ENCODE results near the gene IKZF3.
"Not testable (repeated sequence)": the region's sequence is repeated elsewhere in the genome, so short reads cannot be mapped to it uniquely, and the experiment has no call there.

Gene IKZF3

DNA sequence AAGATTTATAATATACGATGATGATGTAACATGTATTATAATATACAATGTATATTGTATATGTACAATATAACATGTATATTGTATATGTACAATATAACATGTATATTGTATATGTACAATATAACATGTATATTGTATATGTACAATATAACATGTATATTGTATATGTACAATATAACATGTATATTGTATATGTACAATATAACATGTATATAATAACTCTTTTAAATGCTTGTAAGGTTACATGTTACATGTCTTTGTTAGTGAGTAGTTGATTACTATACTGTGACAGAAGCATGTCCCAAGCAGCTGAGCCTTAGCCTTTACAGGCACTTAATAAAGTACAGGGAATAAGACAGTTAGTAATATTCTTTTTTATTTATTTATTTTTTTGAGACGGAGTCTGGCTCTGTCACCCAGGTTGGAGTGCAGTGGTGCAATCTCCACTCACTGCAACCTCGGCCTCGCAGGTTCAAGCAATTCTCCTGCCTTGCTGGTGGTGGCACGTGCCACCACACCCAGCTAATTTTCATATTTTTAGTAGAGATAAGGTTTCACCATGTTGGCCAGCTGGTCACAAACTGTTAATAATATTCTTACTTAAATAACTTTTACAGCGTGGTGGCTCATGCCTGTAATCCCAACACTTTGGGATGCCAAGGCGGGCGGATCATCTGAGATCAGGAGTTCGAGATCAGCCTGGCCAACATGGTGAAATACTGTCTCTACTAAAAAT lies 8.0 kb downstream of the IKZF3 start:
- DNase-seq (ENCODE audit: low read depth): not testable (repeated sequence)

DNA sequence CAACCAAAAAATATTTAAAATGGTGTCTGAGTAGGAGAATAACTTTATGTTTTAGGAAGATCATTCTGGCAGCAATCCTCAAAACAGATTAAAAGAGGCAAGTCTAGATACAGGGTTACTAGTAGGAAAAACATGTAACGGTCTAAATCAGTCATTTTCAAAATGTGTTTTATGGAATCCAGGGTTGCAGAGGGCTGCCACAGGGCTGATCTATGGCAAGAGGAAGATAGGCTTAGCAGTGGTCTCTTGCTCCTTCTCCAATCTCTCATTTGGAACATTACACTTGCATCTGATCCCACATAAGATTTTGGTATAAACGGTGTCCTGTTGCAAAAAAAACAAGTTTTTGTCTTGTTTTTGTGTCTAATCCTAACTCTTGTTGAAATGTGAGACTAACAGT lies 9.2 kb downstream of the IKZF3 start:
- DNase-seq (ENCODE audit: low read depth): no peak

DNA sequence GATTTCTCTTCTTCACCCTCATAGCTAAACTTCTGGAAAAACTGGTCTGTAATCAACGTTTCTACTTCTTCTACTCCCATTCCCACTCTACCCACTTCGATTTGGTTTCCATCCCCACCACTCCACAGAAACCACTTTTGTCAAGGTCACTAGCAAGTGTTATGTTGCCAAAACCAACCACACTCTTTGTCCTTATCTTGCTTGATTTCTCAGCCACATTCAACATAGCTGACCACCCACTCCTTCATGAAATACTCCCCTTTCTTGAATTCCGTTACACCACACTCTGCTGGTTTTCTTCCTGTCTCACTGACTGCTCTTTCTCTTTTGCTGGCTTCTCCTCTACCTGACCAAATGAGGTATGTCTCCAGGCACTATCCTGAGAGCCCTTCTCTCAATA lies 11.9 kb downstream of the IKZF3 start:
- DNase-seq (ENCODE audit: low read depth): no peak

DNA sequence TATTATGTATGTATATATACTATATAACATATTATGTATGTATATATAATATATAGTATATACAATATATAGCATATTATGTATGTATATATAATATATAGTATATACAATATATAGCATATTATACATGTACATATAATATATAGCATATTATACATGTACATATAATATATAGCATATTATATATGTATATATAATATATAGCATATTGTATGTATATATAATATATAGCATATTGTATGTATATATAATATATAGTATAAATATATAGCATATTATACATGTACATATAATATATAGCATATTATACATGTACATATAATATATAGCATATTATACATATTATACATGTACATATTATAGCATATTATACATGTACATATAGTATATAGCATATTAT lies 13.9 kb downstream of the IKZF3 start:
- not testable (repeated sequence) for DNase-seq (ENCODE audit: low read depth)

DNA sequence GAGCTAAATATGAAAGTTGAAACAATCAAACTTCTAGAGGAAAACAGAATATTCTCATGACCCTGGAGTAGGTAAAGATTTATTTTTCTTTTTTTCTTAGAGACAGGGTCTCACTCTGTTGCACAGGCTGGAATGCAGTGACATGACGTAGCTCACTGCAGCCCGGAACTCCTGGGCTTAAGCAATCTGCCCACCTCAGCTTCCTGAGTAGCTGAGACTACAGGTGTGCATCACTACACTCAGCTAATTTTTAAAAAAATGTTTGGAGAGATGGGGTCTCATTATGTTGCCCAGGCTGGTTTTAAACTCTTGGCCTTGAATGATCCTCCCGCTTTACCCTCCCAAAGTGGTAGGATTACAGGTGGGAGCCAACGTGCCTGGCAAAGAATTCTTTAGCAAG lies 15.5 kb downstream of the IKZF3 start:
- DNase-seq (ENCODE audit: low read depth): no peak

DNA sequence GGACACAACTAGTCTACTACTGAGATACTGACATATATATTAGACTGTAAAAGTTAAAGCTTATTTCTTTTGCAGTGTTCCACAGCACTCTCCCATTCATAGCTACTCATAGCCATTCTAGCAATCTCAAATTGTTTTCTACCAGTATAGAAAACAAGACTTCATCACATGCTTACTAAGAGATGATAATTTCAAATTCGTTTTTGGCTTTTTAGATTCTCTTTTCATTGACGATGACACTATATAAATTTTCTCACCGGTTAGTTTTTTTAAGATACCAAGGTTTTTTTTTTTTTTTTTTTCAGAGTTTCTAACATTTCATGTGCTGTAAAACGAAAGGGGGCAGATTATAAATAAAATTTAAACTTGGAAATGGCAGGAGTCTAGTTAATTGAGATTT lies 17.9 kb downstream of the IKZF3 start:
- no peak for DNase-seq (ENCODE audit: low read depth)

DNA sequence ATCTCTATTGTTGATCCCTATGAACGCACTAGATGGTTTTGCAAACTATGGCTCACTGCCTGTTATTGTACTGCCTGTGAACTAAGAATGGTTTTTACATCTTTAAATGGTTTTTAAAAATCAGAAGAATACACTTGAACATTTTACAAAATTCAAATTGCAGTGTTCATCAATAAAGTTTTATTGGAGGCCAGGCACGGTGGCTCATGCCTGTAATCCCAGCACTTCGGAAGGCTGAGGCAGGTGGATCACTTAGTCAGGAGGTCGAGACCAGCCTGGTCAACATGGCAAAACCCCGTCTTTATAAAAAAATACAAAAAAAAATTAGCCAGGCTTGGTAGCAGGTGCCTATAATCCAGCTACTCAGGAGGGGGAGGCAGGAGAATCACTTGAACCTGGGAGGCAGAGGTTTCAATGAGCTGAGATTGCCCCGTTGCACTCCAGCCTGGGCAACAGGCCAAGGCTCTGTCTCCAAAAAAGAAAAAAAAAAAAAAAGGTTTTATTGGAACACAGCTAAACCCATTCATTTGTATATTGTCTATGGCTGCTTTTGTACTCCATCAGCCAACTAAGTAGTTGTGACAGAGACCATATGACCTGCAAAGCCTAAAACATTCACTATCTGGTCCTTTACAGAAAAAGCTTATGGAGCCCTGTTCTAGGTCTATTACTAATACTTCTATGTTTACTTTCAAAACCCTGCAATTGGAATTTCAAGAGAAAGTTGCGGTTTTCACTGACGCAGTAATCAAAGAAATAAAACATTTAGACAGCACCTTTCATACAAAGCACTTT lies 18.9 kb downstream of the IKZF3 start:
- no peak for DNase-seq (ENCODE audit: low read depth)

DNA sequence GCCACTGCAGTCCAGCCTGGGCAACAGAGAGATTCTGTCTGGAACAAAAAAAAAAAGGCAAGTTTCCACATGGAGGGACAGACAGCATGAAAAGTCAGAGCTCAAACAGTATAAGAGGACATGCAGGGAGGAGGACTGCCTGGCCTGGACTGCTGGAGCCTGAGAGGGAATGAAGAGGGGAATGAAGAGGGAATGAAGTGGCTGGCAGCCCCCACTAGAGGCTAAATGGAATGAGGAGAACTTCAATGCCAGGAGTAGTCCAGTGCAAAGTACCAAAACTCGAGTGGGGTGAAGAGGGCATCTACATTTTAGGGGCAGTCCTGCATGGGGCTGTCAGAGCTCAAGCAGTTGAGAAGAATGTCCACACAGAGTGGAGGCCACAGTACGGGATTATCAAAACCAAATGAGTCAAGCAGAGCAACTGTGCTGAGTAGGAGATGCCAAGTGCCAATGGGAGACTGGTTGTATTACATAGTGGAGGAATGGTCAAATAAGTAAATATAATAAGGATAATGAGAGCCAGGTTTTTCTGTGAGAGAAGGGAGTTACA lies 22.9 kb downstream of the IKZF3 start:
- DNase-seq (ENCODE audit: low read depth): no peak

DNA sequence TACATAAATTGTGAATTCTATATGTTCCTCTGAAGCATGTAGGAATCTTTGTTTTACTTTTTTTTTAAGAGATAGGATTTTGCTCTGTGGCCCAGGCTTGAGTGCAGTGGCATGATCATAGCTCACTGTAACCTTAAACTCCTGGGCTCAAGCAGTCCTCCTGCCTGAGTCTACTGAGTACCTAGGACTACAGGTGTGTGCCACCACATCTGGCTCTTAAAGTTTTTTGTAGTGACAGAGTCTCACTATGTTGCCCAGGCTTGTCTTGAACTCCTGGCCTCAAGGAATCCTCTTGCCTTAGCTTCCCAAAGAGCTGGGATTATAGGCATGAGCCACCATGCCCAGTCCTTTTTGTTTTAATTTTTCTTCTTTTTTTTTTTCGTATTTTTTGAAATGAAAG lies 25.3 kb downstream of the IKZF3 start:
- DNase-seq (ENCODE audit: low read depth): no peak

DNA sequence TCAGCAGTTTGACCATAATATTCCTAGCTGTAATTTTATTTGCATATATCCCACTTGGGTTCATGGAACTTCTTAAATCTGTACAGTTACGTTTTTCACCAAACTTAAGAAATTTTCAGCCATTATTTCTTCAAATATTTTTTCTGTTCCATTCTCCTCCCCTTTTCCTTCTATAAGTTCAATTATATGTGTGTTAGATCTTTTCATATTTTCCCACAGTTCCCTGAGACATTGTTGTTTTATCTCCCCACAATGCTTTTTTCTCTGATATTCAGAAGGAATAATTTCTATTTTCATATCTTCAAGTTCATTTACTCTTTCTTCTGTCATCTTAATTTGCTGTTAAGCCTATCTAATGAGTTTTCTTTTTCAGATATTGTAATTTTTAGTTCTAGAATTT lies 26.1 kb downstream of the IKZF3 start:
- DNase-seq (ENCODE audit: low read depth): no peak

DNA sequence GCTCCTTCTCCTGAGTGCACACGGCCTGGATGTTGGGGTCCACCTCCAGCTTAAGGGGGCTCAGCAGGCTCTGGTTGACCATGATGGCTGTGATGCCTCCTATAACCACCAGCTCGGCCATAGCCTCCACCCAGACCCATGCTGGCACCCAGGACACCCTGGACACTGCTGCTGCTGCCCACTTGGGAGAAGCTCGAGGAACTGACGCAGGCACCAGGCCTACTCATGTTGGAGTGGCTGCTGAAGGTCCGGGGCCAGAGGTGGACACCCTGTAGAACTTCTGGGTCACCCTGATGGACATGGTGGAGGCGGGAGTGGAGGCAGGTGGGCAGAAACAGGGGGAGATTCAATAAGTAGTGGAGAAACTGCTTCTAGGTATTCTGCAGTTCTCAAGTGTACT lies 28.0 kb downstream of the IKZF3 start:
- no peak for DNase-seq (ENCODE audit: low read depth)

DNA sequence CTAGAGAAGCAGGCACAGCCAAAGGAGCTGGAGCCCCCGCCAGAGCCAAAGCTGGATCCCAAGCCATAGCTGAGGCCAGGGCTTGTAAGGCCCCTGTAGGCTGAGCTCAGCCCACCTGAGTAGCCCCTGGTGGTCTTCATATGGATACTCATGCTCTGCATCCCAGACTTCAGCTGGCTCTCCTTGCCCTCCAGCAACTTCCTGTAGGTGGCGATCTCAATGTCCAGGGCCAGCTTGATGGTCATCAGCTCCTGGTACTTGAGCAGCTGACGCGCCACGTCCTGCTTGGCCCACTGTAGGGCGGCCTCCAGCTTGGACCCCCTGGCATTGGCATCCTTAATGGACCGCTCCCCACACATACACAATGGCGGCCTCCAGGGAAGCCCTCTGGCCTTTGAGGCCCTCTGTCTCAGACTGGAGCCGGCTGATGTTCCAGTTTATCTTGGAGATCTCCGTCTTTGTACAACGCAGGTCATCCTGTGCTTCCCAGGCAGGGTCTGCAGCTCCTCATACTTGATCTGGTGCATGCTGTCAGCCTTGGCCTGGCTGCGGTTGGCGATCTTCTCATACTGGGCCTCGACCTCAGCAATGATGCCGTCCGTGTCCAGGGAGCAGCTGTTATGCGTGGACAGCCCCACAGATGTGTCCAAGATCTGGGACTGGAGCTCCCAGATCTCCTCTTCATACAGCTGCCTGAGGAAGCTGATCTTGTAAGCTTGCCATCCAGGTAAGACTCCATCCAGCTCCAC lies 28.9 kb downstream of the IKZF3 start:
- DNase-seq (ENCODE audit: low read depth): no peak

DNA sequence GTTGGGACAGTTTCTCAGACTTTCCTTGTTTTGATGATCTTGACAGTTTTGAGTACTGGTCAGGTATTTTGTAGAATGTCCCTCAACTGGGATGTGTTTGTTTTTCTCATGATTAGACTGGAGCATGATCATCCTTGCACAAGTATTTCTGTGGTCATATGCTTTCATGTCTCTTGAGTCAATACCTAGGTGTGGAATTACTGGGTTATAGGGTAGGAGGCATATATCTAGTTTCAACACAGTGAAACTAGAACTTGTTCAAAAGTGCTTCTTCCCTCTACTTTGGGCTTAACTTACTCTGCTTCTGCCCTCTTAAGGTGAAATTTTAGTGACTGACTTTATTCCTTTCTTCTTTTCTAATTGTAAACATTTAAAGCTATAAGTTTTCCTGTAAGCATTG lies 30.1 kb downstream of the IKZF3 start:
- no peak for DNase-seq (ENCODE audit: low read depth)

DNA sequence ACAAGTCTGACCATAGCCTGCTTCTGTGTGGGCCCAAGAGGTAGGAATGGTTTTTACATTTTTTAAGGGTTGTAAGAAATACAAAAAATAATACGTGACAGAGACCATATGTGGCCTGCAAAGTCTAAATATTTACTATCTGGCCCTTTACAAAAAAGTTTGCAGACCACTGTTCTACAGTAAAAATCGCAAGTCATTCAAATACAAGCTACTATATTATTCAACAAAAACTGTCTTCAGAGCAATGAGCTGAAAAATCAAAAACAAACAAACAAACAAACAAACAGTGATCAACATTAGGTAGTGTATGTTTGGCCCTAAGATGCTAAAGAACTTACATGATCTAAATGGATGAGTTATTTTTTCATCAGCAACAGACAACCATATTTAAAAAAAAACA lies 32.5 kb downstream of the IKZF3 start:
- DNase-seq (ENCODE audit: low read depth): no peak

DNA sequence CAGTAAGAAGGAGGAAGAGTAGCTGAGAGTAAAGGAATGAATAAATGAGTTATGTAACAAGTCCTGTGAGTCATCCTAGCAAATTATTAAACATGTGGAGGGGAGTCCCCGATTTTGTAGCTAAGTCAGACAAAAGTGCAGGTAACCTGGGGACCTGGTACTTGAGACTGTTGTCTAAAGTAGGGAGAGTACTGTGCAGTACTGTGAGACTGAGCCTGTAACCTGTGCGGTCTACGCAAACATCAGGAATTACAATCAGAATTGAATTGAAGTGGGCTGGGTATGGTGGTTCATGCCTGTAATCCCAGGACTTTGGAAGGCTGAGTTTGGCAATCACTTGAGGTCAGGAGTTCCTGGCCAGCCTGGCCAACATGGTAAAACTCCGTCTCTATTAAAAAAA lies 35.7 kb downstream of the IKZF3 start:
- DNase-seq (ENCODE audit: low read depth): no peak

DNA sequence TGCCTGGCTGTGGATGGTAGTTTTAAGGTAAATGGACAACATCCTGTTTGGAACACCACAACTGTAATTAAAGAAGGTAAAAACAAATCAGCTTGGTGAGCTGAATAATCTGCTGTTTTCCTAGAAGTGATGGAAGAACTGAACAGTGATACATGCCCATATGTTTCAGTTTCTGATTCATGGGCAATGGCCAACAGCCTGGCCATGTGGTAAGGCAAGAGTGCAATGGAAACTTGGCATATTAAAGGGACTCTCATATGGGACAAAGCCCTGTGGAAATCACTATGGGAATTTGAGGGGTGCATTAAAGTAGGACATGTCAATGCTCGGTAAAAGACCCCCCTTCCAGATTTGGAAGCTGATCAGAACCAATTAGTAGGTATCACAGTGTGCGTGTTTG lies 37.8 kb downstream of the IKZF3 start:
- no peak for DNase-seq (ENCODE audit: low read depth)

DNA sequence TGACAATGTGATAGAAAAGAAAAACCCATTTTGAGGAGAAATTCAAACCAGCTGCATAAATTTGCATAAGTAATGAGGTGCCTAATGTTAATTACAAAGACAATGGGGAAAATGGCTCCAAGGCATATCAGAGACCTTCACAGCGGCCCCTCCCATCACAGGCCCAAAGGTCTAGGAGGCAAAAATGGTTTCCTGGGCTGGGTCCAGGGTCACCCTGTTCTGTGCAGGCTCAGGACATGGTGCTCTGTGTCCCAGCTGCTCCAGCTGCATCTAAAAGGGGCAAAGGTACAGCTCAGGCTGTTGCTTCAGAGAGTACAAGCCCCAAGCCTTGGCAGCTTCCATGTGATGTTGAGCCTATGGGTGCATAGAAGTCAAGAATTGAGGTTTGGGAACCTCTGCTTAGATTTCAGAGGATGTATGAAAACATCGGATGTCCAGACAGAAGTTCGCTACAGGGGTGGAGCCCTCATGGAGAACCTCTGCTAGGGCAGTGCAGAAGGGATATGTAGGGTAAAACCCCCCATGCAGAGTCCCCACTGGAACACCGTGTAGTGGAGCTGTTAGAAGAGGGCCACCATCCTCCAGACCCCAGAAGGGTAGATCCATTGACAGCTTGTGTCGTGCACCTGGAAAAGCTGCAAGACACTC lies 40.6 kb downstream of the IKZF3 start:
- no peak for DNase-seq (ENCODE audit: low read depth)

DNA sequence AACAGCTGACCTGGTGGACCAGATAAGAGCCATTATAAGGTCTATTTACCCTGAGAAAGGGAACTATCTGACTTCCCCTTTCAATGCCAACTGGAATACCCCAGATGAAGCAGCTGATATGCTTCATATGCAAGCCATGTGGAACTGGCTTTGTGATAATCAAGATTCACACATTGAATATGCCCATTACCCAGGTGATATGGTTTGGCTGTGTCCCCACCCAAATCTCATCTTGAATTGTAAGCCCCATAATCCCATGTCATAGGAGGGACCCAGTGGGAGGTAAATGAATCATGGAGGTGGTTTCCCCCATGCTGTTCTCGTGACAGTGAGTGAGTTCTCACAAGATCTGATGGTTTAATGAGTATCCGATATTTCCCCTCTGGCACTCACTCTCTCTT lies 42.1 kb downstream of the IKZF3 start:
- DNase-seq (ENCODE audit: low read depth): no peak

DNA sequence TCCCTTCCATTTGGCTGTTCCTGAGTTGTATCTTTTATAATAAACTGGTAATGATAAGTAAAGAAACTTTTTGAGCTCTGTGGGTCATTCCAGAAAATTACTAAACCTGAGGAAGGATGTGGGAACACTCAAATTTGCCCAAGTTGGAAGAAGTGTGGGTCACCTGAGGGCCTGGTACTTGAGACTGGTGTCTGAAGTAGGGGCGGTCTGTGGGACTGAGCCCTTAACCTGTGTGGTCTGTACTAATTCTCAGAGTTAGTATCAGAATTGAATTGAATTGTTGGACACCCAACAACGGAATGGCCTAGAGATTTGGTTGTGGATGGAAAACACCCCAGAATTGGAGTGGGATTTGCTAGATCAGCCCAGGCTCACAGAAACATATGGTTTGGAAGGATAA lies 43.1 kb downstream of the IKZF3 start:
- DNase-seq (ENCODE audit: low read depth): no peak

DNA sequence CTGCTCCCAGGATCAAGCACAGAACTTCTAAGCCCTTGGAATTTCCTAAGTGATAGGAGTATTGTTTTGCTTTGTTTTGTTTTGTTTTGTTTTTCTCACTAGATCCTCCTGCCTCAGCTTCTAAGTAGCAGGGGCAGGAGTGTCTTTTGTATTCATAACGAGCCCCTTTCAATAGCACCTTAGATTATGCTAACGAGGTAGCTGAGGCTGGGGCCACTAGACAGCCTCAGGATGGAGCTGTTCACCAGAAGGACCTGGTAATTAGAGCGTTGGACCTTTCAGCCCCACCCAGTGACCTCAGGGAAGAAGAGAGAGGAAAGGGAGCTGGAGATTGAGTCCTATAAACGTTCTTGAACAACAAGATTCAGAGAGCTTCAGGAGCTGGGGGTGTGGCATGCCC lies 43.6 kb downstream of the IKZF3 start:
- no peak for DNase-seq (ENCODE audit: low read depth)

DNA sequence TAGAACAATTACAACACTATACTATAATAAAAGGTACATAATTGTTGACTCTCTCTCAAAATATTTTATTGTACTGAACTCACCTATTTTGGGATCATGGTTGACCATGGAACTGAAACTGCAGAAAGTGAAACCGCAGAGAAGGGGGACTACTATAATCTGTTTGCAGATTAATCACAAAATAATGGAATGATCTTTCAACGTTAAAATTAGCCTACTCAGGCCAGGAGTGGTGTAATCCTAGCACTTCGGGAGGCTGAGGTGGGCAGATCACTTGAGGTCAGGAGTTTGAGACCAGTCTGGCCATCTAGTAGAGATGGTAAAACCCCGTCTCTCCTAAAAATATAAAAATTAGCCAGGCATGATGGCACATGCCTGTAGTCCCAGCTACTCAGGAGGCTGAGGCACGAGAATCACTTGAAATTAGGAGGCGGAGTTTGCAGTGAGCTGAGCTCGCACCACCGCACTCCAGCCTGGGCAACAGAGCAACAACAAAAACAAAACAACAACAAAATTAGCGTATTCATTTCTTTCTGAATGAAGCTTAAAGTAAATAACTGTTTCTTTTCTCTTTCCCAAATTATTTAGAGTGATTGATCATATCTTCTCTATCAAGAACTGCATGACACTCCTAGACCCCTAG lies 45.6 kb downstream of the IKZF3 start:
- DNase-seq (ENCODE audit: low read depth): no peak

DNA sequence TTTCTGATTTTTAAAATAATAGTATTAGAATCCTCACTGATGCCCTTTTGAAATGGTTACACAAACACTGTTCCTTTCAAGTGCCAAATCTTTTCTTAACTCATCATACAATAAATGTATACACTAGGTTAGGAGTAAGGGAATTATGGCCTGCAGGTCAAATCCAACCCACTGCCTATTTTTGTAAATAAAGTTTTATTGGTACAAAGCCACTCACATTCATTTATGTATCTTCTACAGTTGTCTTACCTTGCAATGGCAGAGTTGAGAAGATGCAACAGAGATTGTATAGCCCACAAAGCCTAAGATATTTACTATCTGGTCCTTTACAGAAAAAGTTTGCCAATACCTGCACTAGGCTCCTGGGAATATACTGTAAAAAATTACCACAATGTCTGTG lies 47.8 kb downstream of the IKZF3 start:
- DNase-seq (ENCODE audit: low read depth): no peak

Measured in activated gamma-delta T cell treated with anti-CD3 and anti-CD28 coated beads, Interleukin-2, amount 50 U/mL, for 16 hours (primary cell).